DMS79 (cell line): ENCODE measurements around the gene TMEM82.

Experiments used
- DNase-seq: peaks from one replicate; lab custom pipeline; 2025; lab: John Stamatoyannopoulos, UW

TMEM82 gene

DNA sequence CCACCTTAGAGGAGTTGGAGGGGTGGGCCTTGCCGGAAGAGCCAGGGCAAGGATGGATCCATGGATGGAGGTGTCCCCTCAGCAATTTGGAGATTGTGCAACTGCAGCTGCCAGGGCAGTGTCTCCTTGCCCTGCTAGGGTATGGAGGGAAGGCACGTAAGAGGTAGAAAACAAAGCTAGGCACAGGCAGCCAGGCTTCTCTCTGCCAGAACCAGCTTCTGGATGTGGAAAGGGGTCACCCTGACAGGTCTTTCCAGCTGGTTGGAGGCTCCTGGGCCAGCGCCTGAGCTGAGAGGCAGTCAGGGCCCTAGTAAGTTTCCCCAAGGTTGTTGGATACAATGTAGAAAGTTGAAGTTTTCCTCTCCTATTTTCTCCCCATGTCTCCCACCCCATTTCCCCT is 21.4 kb upstream of the TMEM82 start:
- DNase-seq, result no peak

DNA sequence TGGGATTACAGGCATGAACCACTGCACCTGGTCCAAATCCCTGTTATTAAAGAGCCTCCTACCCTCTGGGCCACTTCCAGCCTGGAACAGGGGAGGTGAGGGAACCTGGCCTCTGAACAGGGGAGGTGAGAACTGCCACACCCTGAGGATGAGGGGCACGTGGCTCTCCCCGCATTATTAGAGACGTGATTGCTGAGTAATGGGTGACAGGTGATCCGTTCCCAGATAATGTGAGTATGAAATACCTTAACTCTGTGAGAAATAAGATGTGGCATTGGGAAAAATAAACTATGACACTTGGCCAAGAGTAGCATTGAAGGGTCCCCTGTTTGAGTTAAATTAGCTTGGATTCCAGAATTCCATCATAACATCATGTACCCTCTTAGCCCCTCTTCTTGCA is 19.9 kb upstream of the TMEM82 start:
- DNase-seq, result no peak

DNA sequence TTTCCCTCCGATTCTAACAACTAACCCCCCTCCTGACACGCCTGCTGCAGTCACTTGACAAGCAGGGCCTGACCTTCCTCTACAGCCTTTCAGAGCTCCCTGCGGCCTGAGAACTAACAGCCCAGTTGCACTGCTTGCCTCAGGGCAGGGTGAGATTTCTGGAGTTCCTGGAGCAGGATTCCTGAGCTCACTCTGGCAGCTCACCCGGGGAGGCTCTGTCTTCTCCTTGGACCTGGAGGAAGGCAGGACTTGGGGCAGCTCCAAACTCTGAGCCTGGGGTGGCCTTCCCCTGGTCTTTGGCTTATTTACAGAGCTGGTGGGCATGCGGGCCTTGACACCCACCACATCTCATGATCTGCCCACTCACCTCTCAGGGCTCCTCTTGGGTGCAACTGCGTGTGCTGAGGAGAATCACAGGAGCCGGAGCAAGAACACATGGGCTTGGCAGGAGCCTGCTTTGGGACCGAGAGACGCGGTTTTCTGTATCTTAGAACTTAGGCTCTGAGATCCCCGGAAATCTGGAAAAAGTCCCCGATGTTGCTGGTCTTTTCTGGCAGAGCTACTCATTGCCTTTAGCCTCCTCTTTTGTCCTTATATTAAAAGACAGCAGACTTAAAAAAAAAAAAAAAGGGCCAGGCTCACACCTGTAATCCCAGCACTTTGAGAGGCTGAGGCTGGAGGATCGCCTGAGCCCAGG is 19.3 kb upstream of the TMEM82 start:
- no peak for DNase-seq

DNA sequence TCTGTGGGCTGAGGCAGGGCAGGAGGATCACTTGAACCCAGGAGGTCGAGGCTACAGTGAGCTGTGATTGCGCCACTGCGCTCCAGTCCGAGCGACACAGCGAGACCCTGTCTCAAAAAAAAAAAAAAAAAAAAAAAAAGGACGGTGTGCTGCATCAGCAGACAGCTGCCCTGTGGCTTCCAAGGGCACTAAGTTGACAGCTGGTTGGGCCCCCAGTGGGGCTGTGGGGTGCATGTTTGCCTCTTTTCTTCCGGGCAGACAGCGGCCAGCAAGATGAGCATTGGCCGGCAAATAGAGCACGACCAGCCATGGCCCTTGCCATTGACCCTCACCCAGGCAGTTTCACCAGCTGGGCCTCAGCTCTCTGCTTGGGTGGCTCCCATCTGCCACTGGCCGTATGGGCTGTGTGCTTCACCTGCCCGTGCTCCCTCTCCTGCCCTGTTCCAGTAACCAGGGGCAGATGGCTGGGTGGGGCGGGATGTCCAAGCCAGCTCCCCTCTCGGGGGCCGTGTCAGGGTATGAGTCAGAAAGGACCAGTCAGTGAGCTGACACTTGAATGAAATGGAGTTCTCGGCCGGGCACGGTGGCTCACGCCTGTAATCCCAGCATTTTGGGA is 18.6 kb upstream of the TMEM82 start:
- no peak for DNase-seq

DNA sequence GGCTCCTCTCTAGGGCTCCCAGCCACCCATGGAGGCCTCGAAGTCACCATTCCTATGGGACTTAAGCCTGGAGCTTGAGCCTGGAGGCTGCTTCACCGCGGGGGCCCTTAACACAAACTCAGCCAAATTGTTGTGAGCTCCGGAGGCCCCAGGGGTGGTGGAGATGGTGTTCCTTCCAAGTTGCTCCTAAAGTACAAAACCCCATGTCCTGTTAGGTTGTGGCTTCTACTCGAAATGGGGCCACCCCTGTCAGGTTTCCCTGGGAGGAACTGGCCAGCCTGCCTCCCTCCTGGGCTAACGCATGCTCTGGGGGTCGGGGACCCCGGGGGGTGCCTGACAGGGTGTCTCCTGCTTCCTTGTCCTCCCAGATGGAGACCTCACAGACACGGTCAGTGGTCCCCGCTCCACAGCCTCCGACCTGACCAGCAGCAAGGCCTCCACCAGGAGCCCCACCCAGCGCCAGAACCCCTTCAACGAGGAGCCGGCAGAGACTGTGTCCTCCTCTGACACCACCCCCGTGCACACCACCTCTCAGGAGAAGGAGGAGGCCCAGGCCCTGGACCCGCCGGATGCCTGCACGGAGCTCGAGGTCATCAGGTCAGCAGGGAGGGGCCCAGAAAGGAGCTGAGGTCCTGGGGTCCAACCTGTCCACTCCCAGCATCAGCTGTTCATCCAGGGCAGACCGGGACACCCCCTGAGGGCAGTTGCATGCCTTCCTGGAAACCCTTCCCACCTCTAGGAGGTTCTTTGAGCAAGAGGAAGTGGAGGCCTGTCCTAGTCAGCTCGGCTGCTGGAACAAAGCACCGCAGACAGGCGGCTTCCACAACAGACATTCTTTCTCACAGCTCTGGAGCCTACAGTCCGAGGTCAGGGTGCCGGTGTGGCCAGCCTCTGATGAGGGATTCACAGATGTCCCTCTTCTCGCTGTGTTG is 17.1 kb upstream of the TMEM82 start:
- DNase-seq, result no peak

DNA sequence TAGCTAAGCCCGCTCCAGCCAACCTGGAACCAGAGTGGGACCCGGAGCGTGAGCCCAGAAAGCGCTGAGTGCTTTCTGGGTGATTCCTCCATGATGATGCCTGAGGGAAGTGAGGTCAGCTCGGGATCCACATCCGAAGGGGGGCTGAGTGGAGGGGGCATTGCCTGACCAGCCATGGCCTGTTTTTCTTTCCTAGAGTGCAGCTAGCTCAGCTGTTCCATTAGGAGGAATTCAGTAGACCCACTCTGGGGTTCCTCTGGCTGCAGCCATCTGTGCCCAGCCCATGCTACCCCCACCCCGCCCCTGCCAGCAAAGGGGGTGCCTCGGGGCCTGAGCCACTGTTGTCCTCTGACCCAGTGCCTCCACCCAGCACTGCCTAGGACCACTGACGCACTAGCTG is 15.8 kb upstream of the TMEM82 start:
- no peak for DNase-seq

DNA sequence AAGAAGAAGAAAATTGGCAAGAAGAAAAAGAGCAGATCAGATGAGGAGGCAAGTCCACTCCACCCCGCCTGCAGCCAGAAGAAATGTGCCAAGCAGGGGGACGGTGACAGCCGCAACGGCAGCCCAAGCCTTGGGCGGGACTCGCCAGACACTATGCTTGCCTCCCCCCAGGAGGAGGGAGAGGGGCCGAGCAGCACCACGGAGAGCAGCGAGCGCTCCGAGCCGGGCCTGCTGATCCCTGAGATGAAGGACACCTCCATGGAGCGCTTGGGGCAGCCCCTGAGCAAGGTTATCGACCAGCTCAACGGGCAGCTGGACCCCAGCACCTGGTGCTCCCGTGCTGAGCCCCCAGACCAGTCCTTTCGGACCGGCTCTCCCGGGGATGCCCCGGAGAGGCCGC is 15.3 kb upstream of the TMEM82 start:
- DNase-seq, result no peak

DNA sequence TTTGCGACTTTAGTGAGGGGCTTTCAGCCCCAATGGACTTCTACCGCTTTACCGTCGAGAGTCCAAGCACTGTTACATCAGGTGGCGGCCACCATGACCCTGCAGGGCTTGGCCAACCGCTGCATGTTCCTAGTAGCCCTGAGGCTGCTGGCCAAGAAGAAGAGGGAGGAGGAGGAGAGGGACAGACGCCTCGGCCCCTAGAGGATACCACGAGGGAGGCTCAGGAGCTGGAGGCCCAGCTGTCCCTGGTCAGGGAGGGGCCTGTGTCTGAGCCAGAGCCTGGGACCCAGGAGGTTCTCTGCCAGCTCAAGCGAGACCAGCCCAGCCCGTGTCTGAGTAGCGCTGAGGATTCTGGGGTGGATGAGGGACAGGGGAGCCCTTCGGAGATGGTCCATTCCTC is 14.9 kb upstream of the TMEM82 start:
- no peak for DNase-seq

DNA sequence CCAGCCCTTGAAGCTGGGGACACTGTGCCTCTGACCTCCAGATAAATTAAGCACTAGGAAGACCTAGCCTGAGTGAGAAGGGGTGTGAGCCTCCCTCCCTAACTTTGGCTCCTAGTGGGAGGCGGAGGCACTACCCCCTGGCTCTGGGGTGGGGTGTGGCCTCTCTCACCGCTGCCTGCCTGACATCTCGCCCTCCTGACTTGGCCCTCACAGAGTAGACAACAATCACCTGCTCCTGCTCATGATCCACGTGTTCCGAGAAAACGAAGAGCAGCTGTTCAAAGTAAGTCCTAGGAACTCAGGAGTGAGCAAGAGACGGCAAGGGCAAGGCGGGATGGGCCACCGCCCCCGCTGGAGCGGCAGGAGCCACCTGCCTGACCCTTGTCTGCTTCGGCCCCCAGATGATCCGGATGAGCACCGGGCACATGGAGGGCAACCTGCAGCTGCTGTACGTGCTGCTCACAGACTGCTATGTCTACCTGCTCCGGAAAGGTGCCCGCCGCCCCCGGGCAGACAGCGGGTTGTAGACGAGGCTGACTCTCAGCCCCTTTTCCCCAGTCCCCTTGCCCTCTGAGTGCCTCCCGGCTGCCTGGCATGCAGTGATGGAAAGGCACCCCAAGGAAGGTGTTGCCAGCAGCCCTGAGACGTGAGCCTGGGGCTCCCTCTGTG is 14.3 kb upstream of the TMEM82 start:
- DNase-seq, result no peak

DNA sequence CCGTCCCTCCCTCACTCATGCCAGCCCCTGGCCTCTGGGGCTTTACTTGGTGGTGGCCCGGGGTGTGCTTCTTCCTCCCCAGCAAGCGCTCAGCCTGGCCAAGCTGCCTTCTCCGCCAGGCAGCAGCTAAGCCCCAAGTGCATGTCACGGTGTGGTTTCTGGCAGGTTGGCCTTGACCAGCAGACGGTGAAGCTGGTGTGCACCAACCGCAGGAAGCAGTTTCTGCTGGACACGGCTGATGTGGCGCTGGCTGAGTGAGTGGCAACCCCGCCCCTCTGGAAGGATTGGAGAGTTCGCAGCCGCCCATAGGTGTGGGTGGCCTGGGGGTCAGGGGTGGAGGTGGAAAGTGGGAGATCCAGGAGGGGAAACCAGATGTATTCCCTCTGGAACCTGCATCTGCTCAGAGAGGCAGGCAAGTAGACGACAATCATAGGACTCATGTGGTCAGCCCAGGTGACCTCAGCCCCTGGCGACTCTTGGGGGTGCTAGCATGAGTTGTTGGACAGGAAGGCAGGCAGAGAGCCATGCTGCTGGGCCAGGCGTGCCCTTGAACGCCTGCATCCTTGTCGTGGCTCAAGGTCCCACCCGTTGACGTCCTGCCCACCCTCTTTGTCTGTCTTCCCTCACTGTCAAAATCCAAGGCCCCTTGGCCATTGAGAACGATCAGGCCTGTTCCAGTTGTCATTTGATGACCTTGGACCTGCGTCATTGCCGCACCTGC is 13.2 kb upstream of the TMEM82 start:
- no peak for DNase-seq

DNA sequence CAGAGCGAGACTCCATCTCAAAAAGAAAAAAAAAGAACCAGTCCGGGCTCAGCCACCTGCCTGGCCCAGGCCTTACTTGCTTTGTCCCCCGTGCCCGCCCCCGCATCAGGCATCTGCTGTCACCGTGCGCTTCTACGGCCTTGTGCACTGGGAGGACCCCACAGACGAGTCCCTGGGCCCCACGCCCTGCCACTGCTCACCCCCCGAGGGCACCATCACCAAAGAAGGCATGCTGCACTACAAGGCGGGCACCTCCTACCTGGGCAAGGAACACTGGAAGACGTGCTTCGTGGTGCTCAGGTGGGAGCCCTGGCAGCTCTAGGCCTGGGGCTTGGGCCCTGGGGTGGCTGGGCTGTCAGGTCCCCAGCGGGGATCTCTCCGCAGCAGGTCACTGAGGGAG is 11.9 kb upstream of the TMEM82 start:
- no peak for DNase-seq

DNA sequence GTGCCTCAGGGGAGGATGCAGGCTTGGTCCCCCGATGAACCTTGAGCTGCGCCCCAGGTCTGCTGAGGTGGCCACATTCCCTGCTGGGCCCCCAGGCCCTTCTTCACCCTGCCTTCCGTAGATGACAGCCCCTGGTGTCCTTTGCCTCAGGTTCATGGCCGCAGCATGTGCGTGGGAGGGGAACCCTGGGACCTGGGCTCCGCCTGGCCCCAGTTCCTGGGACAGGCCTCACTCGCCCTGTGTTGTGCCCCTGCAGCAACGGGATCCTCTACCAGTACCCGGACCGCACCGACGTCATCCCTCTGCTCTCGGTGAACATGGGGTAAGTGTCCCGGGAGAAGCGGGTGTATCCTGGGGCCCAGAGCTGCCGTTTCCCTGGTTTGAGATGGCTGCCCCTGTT is 11.4 kb upstream of the TMEM82 start:
- no peak for DNase-seq

DNA sequence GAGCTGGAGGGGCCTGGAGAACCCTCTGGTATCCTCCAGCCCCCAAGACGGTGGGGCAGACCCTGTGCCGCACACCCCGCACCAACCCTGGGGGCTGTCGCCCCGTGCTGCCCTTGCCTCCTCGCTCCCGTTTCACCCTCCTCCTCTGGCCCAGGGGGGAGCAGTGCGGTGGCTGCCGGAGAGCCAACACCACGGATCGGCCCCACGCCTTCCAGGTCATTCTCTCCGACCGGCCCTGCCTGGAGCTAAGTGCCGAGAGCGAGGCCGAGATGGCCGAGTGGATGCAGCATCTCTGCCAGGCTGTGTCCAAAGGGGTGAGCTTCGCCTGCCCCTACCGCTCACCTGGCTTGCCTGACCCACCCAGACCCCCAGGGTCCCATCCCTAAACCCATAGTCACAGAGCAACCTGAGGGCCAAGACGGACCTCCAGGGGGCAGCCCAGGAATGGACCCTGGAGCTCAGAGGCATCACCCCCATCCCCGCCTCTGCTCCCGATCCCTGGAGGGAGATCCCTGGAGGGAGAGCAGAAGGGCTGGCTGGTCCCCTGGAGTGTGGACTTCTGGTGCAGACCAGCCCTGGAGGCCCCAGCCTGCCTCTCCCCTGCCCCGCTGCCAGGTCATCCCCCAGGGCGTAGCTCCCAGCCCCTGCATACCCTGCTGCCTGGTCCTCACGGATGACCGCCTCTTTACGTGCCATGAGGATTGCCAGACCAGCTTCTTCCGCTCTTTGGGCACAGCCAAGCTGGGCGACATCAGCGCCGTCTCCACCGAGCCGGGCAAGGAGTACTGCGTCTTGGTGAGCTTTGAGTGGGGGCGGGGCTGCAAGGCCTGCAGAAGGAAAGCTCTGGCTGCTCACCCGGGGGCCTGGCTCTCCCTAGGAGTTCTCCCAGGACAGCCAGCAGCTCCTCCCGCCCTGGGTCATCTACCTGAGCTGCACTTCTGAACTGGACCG is 10.3 kb upstream of the TMEM82 start:
- no peak for DNase-seq

DNA sequence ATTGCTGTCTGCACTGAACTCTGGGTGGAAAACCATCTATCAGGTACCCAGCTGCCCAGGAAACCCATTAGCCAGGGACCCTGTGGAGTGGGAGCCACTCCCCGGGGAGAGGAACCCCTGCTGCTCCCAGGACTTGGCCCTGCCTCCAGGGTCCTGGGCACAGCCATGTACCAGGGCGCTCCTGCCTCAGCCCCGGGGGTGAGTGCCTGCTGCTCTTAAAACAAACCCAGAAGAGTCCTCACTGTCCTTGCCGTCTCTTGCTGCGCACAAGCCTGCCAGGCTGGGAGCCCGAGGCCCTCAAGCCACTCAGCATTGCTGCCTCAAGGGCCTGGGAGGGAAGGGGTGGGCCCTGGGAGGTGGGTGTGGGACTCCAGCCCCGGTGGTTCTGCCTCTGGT is 9.6 kb upstream of the TMEM82 start:
- DNase-seq, result no peak

DNA sequence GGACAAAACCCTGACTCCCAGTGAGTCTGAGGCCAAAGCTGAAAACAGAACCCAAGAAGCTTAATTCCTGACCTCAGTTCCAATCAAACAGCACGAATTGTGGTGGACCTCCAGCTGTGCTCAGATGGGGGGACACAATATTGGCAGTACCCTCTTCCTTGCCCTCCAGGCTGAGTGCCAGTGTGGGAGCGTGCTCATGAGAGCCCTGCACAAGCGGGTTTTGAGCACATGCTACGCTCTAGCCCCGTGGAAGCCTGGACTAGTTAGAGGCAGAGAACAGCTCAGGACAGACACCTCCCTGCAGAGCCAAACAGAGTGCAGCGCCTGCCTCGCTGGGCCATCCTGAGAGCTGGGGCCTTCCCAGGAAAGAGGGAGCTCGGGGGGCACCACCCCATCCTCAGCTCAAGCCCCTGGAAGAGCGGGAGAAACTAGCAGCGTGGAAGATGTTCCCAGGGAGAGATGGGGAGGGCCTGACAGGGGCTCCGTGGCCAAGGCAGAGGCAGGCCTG is 9.0 kb upstream of the TMEM82 start:
- DNase-seq, result no peak

DNA sequence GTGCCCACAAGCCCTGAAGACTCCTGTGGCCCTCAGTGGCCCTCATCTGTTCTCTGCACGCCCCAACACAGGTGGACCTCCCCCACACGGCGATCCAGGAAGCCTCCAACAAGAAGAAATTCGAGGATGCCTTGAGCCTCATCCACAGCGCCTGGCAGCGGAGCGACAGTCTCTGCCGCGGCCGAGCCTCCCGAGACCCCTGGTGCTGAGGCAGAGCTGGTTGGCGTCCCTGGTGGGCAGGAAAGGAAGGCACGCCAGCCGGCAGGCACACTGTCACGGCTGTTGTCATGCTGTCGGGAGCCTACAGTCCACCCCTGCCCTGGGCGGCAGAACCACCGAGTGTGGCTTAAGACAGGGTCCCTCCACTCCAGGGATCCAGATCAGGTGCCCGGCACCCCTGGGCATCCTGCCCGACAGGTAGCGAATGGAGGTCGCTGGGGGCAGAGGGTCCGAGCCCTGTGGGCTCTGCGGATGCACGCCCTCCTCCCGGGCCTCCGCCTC is 8.5 kb upstream of the TMEM82 start:
- no peak for DNase-seq

DNA sequence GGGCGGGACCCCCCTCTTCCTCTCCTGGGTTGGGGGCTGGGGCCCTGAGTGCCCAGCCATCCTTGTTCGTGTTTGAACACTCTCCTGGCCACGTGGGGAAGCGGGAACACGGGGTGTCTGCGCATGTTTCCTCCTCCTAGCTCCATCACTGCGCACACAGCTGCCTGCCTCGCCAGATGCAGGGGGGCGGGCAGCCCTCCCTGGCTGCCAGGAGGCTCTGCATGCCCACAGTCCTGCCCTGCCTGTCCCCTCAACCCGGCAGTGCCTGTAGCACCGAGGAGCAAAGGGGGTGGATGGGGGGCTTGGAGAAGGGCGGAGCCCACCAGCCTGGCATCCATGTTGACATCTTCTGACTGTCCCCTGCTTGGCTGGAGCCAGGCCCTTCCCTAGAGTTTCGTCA is 8.0 kb upstream of the TMEM82 start:
- no peak for DNase-seq

DNA sequence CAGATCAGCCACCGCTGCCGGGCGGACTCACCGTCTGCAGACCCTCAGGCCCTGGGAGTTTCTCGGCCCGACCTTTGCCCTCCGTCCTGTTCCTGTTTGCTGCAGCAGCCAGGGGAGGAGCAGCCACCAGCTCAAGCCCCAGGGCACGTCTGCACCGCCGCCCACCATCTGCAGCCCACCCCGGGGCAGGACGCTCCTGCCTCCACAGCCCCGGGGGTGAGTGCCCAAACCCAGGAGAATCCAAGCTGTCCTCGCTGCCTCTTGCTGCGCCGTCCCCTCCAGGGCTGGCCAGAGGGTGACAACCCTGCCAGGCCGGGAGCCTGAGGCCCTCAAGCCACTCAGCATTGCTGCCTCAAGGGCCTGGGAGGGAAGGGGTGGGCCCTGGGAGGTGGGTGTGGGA is 7.4 kb upstream of the TMEM82 start:
- DNase-seq, result no peak

DNA sequence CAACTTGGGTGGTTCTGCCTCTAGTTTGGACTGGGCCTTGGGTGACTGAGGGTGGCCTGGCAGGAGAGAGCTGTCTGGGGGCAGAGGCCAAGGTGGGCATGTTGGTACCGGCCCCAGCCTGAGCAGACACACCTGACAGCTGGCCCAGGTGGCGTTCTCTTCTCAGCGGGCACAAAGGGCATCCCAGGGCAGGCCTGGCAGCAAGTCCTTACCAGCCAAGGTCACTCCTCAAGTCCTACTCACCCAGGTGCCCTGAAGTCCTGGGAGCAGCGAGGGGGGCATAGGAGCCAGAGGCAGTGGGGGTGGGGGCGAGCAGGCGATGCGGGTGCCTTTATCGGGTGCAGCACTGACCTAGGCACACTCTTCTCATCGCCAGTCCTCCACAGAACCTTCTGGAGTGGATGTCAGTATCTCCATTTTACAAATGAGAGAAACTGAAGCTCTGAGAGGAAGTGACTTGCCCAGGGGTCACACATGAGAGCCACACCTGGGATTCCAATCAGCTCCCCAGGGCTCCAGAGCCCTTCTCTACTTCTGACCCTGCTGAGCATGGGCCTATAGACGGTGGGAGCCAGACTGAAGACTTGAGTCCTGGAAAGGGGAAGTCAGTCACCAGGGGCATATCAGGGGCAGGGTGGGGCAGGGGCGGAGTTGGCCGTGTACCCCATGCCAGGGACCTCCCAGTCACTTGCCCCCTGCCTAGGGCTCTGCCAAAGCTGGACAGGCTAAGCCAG is 6.8 kb upstream of the TMEM82 start:
- DNase-seq, result no peak
